Adipocyte (in vitro differentiated cells): Measurements from ENCODE around the gene C1QTNF1.

Experiments
- DNase-seq: peaks from one replicate; pipeline ENCODE4 v3.0.0-alpha.2; 2015; ENCODE audit warnings: low read depth
- H3K27me3 ChIP-seq: replicated peaks from 2 replicates; pipeline ENCODE4 v1.7.0; 2013; ENCODE audit warnings: mild to moderate bottlenecking, low read length, moderate library complexity; ENCODE audit not compliant: control insufficient read depth, insufficient read depth
- H3K36me3 ChIP-seq: 2 replicates; pipeline ENCODE4 v1.7.0; 2013; ENCODE audit warnings: low read length, mild to moderate bottlenecking, moderate library complexity; ENCODE audit not compliant: control insufficient read depth, insufficient read depth, severe bottlenecking
- H3K4me1 ChIP-seq: 2 replicates; pipeline ENCODE4 v1.7.0; 2013; ENCODE audit warnings: mild to moderate bottlenecking, low read length, moderate library complexity; ENCODE audit not compliant: control insufficient read depth, insufficient read depth
- H3K4me3 ChIP-seq: 2 replicates; pipeline ENCODE4 v1.7.0; 2013; ENCODE audit warnings: mild to moderate bottlenecking, low read length, moderate library complexity
- H3K9ac ChIP-seq: 2 replicates; pipeline ENCODE4 v1.7.0; 2013; ENCODE audit warnings: mild to moderate bottlenecking, low read length, moderate library complexity
- H3K9me3 ChIP-seq: 2 replicates; pipeline ENCODE4 v1.7.0; 2013; ENCODE audit warnings: mild to moderate bottlenecking, low read length, moderate library complexity; ENCODE audit not compliant: control insufficient read depth

C1QTNF1 gene

DNA sequence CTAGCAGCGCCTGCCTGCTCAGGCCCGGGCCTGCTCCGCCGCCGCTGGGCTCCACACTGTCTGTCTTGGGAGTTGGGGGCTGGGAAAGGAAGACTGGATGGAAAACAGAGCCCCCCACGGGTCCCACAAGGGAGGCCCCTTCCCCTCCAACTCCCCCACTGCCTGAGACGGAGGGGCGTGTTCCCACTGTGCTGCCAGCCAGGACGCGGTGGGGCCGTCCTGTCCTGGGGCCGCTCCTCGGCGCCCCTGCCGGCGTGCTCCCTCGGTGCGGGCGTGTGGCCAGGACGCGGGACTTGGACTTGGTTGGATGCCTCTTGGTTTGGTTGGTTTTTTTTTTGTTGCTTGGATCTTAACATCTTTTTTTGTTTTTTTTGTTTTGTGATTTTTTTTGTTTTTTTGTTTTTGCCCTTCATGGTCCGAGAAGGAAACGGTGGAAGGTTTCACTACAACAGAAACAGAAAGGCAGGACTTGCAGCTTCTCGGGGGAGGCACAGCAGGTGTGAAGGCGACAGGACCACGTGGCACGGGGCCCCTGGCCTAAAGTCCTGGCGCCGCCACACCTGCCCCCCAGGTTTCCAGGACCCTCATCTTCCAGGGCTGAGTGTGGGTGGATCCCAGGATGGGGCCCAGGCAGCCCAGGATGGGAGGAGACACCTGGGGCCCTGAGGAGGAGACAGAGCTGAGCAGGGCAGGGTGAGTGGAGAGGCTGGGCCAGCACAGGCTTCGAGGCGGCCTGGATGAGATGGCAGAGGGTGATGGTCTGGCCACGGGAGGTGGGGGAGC lies 66.7 kb downstream of the C1QTNF1 start:
- peak overlapping the region; percentile 49 for H3K9ac ChIP-seq
- no peaks in the 10 kb centered on the region for H3K9me3 ChIP-seq
- DNase-seq = peak; percentile 14
- H3K4me3 ChIP-seq = no peak overlapping the region
- H3K27me3 ChIP-seq = peaks cover 27% of the 10 kb centered on the region
- H3K4me1 ChIP-seq = peaks cover 7% of the 10 kb centered on the region
- peaks cover 11% of the 10 kb centered on the region for H3K36me3 ChIP-seq

DNA sequence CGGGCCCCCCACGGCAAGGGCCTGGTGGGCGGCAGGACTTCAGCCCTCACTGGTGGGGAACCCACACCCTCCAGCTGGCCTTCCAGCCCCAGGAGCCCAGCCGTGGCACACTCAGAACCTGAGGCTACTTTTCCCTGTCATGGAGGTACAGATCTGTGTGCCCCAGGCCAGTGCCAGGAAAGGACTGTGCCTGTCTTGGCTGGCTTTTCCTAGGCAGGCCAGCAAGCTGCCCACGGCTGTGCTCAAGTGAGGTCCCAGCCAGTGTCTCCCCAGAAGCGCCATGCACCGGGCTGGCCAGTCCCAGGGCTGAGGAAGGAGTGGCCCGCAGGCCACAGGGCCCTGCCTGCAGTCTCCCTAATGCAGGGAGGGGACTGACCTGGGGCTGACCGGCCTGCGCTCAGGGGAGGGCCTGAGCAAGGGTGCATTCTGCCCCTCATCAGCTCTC lies 67.3 kb downstream of the C1QTNF1 start:
- Histone ChIP-seq H3K27me3 (peaks cover 34% of the 10 kb centered on the region), H3K4me1 (peaks cover 7% of the 10 kb centered on the region), H3K9ac (no peak overlapping the region), H3K4me3 (no peak overlapping the region), H3K36me3 (peaks cover 4% of the 10 kb centered on the region), H3K9me3 (no peaks in the 10 kb centered on the region)
- DNase-seq = no peak

DNA sequence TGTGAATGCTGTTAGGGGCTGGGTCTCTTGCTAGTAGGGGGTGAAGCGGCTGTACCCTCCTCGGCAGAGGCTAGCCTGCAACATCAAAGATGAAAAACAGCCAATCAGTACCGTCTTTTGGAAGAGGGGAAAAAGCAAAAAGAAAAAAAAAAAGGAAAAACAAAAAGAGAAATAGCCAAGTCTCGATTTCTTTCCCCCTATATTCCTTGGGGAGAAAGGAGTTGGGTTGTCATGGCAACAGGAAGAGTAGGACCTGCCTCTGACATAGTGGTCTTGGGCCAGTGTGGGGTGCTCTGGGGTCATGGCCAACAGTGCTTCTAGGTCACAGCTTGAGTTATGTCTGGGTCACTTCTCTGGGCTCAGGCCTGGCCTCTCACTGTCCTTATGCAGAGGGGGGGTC lies 68.6 kb downstream of the C1QTNF1 start:
- Histone ChIP-seq H3K27me3 (peaks cover 35% of the 10 kb centered on the region), H3K4me3 (no peak overlapping the region), H3K36me3 (no peaks in the 10 kb centered on the region), H3K9me3 (no peaks in the 10 kb centered on the region), H3K9ac (no peak overlapping the region), H3K4me1 (peaks cover 7% of the 10 kb centered on the region)
- no peak for DNase-seq

DNA sequence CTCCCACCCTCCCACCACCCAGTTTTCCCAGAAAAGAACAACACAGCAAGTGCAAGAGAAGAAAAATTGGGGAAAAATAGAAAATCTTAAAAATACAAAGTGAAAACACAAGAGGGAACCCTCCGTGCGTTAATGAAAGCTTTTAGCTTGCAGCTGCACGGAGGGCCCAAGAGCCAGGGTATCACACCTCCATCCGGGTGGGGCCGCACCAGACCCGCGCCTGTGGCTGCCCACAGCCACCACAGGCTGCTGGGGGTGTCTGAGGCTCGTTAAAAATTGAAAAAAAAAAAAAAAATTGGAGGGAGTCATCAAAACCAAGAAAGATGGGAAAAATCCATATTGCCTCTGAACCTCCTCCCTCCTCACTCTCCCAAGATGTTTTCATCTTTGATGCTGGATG lies 69.3 kb downstream of the C1QTNF1 start:
- Histone ChIP-seq H3K4me1 (peaks cover 7% of the 10 kb centered on the region), H3K9me3 (no peaks in the 10 kb centered on the region), H3K36me3 (no peaks in the 10 kb centered on the region), H3K9ac (no peak overlapping the region), H3K27me3 (peaks cover 41% of the 10 kb centered on the region), H3K4me3 (no peak overlapping the region)
- no peak for DNase-seq

DNA sequence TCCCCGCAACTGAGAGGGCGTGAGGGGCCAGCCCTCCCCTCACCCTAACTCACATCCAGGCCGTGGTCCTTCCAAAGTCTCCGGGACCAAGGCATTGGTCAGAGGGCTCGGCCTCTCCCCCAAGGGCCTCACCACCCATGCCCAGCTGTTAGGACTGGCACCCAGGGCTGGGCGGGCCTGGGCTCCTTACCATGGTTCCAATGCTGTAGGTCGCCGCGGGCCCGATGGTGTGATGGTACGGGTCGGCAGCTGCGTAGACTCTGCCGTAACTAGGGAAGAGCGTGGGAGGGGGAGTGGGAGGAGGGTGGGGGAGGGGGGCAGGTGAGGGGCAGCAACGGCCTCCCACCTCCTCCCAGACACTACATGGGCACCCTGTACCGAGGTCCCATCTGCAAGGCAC lies 70.3 kb downstream of the C1QTNF1 start:
- H3K9ac ChIP-seq = no peak overlapping the region
- DNase-seq = no peak
- H3K4me1 ChIP-seq = peaks cover 7% of the 10 kb centered on the region
- H3K9me3 ChIP-seq = no peaks in the 10 kb centered on the region
- peaks cover 51% of the 10 kb centered on the region for H3K27me3 ChIP-seq
- H3K36me3 ChIP-seq = no peaks in the 10 kb centered on the region
- no peak overlapping the region for H3K4me3 ChIP-seq

DNA sequence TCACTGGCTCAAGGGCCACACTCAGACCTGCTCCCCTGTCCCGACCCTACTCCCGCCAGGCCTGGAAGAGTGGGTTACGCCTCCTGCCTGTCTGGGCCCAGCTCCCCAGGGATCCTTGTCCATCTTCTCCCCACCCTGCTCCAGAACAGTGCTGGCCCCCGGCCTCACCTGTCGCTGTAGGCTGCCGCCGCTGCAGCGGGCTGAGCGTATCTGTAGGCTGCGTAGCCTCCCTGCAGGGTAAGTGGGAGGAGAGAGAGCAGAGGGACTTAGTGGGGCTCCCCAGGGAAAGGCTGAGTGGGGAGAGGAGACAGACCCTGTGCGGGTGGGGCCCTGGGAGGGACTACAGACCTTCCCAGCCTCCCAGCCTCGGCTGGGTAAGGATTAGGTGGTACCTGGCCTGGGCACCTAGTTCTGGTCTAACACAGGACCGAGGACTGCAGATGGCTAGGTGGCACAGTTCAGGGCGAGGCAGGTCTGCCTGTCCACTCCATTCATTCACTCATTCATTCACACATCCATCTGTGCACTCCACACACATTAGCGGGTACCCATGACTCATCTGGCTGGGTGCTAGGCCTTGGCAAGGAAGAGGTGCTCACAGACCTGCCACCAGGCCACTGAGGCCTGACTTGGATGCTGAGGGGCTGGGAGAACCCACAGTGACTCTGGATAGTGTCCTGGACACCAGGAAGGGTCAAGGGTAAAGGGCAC lies 71.5 kb downstream of the C1QTNF1 start:
- DNase-seq = no peak
- H3K9ac ChIP-seq = no peak overlapping the region
- no peaks in the 10 kb centered on the region for H3K9me3 ChIP-seq
- no peak overlapping the region for H3K4me3 ChIP-seq
- no peaks in the 10 kb centered on the region for H3K36me3 ChIP-seq
- peaks cover 3% of the 10 kb centered on the region for H3K4me1 ChIP-seq
- H3K27me3 ChIP-seq = peaks cover 62% of the 10 kb centered on the region

DNA sequence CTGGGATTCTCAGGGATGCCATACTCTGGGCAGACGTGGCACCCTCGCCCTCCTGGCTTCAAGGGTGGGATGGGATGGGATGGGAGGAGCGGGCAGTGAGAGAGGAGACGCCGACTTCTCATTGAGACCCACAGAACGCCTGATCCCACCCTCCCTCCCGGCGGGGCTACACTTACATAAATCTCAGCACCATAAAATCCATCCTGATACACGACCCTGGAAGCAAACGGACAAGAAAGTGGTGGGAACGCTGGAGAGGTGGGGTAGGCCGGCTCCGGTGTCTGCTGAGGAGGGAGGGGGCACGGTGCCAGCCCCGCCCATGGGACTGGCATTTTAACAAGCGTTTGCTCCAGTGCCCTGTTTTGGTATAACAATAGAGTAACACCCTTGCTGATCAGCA lies 72.5 kb downstream of the C1QTNF1 start:
- no peak overlapping the region for H3K9ac ChIP-seq
- no peaks in the 10 kb centered on the region for H3K9me3 ChIP-seq
- no peaks in the 10 kb centered on the region for H3K36me3 ChIP-seq
- no peaks in the 10 kb centered on the region for H3K4me1 ChIP-seq
- H3K27me3 ChIP-seq = peaks cover 66% of the 10 kb centered on the region
- no peak overlapping the region for H3K4me3 ChIP-seq
- no peak for DNase-seq

DNA sequence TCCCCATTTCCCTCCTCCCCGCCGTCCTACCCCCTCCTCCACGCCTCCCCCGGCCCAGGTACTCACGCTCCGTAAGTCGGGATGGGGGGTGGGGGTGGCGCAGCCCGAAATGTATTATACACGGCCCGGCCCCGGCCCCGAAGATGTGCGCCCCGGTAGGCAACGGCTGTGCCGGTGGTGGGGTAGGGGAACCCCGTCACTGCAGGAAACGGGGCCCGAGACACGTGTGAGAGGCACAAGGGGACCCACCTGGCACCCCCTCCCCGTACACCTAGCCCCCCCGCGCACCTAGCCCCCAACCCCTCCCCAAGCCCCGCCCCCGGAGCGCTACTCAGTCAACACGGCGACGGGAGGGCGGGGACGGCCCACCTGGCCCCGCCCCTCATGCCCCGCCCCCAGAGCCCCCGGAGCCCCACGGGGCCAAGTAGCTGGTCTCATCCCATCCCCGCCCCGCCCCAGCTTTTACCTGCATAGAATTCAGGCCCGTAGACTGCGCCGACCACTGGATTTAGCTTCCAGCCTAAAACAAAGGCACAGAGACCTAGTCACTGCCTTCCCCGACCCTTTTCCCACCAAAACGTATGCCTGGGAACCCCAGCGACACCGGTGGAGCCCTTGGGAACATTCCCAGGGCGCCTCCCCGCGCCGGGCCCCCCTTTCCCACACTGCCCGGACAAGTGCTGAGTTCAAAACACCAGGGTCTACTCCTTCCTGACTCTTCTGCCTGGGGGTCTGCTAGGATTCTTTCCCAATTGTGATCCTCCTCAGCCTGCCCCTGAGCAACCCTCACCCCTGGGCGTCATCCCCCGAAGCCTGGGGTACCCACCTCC lies 73.5 kb downstream of the C1QTNF1 start:
- no peak overlapping the region for H3K4me3 ChIP-seq
- DNase-seq = no peak
- H3K4me1 ChIP-seq = no peaks in the 10 kb centered on the region
- H3K9ac ChIP-seq = no peak overlapping the region
- no peaks in the 10 kb centered on the region for H3K9me3 ChIP-seq
- no peaks in the 10 kb centered on the region for H3K36me3 ChIP-seq
- H3K27me3 ChIP-seq = peaks cover 63% of the 10 kb centered on the region

DNA sequence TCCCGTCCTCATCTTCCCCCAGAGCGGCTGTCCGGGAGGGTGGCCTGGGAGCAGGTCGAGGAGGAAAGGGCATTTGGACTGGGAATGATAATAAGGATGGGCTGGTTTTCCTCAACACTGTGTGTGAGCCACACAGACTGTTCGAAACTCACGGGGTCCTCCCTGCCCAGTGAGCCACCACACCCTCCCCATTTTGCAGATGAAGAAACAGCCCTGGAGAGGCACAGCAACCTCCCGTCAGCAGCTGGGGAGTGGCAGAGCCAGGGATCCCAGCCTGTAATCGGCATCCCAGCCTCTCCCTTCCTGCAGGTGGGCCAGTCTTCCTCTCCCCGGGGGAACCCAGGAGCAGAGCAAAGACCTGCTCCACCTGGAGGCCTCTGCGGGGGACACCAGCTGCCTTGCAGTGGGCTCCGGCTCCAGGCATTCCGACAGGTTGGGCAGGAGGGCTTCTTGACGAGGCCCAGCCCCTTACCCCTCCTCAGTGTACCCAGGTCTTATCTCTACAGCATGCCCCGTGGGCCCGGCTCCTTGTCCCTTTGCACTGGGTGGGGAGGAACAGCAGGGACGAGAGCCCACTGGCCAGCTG lies 74.4 kb downstream of the C1QTNF1 start:
- Histone ChIP-seq H3K4me3 (no peak overlapping the region), H3K4me1 (no peaks in the 10 kb centered on the region), H3K36me3 (no peaks in the 10 kb centered on the region), H3K27me3 (peaks cover 64% of the 10 kb centered on the region), H3K9ac (no peak overlapping the region), H3K9me3 (no peaks in the 10 kb centered on the region)
- DNase-seq = no peak
